Hippocampal formation (tissue), 2 donors: ENCODE measurements around the gene CLUH.
A peak's percentile ranks its signal among the peaks of the same experiment; 100 is the strongest.
"Not testable (repeated sequence)": the region's sequence is repeated elsewhere in the genome, so short reads cannot be mapped to it uniquely, and the experiment has no call there.

Experiments used
- DNase-seq, 2 donors: peaks; one replicate each; lab custom pipeline; 2025; lab: John Stamatoyannopoulos, UW

Gene CLUH

DNA sequence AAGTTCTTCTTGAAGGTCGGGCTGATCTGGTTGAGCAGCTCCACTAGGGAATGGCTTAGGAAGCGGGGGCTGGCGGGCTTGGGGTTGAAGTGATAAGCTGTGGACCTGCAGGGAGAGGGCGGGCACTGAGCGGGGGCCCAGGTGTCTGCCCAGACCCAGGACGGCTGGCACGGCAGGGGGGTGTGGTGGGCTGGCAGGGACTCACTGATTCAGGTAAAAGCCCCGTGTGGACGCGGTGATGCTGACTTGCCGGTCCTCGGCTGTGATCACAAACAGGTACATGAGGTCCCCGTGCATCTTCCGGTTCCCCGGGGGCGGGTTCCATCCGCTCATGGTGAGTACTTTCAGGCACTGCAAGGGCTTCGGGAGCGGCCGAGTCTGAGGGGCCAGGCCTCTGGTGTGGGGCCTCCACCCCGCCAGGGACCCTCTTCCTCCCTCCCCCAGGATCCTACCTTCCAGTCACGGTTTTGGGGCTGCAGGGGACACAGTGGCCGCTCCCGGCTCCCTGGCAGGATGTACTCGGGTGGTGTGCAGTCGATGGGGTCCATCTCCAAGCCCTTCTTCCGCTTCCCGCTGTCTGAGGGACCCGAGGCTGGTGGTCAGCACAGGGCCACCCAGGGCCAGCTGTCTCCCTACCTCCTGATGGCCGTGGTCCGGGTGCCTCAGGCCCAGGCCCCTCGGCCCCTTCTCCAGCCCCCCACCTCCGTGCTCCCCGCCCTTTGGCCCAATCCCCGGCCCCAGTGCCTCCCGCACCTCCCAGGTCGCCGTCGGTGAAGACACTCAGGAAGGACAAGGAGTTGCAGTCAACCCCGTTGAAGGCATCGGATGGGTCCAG, 10.2 kb downstream of the CLUH start:
- DNase-seq: no peak

DNA sequence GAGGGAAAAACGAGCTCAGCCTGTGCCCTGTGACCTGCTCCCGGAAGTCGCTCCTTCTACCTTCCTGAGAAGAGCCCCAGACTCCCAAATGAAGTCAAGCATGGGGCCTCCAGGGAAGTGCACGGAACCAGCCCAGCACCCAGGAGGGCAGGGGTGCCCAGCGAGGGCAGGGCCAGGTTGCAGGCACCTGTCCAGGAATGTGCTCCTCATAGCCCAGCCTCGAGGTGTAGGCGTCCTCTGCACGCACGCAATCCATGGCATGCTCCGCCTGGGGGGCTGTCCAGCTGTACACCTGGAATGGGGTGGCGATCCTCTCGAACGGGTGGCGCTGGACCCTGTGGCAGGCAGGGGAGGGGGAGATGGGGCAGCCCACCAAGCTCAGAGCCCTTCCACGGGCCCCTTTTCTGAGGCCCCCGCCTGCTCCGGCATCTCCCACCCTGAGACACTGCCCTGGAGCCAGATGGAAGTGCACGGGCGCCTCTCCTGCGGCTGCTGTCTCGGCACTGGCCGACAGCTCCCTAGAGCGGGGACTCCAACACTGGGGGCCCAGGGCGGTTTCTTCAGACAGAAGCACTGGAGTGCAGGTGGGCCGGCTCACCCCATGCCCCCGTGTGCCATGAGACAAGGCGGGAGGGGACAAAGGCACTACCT, 10.9 kb downstream of the CLUH start:
- DNase-seq: peak in 1 of 2 donors; percentile 99

DNA sequence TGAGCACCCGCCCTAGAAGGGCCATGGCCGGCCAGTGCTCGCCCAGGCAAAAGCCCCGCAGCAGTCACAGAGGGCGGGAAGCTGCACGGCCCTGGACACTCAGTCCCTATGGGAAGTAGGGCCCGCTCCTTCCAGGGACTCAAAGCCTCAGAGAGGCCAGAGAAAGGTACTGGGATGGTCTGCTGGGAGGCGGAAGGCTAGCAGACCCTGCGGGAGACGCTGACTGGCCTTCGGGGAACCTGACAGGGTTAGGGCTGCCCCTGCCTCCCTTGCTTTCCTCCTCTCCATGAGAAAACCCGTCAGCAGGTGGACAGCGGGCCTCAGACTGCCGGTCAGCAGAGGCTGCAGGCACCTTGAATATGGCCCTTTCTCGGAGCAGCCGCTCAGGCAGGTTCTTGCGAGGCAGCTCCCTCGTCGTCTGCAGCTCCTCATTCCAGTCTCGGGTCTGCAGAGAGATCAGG, 11.5 kb downstream of the CLUH start:
- DNase-seq: no peak

DNA sequence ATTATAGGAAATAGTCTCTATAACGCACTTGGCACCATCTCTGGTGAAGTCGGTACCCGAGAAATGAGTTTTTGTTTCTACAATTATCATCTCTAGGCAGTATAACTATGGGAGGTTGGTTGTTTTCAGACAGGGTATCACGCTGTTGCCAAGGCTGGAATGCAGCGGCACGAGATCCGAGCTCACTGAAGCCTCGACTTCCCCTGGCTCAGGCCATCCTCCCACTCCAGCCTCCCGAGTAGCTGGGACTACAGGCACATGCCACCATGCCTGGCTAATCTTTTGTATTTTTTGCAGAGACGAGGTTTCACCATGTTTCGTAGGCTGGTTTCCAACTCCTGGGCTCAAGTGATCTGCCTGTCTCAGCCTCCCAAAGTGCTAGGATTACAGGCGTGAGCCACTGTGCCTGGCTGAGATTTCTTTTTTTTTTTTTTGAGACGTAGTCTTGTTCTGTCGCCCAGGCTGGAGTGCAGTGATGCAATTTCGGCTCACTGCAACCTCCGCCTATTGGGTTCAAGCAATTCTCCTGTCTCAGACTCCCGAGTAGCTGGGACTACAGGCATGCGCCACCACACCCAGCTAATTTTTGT, 12.3 kb downstream of the CLUH start:
- DNase-seq: not testable (repeated sequence)

DNA sequence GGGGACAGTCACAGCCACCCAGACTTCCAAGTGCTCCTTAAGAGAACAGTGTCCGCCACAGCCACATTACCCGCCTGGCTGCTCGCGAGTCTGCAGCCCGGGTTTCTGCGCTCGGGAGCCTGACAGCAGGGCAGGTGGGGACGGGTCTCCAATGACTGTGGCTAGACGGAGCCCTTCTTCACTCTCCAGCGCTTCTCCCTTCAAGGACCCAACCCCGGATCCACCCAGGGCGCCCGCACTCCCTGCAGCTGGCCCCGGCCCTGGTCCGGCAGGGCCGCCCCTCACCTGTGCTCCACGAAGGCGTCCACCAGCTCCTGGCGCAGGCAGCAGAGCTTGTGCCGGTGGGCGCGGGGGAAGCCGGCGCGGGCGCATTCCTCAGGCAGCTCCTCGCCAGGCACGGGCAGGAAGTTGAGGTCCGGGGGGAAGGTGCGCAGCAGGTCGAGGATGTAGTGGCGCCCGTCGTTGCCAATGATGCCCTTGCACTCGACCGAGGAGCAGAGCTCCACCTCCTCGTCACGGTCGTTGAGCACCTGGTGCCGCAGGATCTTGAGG, 13.9 kb downstream of the CLUH start:
- DNase-seq: no peak

DNA sequence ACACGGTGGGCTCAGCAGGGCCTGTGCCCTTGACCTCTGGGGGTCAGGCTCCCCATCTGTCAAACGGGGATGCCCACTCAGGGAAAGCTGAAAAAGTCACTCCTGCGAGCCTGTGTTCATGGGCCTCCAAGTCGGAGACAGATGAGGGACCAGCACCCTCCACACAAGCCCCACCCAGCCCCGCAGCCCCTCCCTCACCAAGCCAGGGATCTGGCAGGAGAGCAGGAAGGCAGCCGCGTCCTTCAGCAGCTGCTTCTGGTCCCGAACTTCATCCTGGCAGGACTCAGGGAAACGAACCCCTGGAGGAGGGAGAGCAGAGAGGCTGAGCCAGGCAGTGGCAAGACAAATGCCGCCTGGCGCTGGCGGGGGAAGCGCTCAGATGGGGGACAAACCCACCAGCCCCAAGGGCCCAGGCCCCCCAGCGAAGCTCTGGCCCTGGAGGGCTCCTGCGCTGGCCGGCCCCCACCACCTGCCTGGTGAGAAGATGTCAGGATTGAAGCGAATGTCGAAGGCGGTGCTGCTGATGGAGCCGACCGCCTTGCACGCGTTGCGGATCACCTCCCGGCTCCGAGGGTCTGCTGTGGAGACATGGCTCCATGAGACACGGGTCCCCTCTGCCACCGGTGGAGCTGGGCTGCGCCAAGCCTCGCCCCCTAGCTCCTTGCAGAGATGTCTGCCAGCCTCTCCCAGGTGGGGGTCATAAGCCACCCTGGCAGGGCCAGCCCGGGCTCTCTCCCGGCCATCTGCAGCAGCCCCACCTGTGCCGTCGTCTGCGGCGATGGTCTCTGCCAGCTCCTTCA, 15.4 kb downstream of the CLUH start:
- no peak for DNase-seq

DNA sequence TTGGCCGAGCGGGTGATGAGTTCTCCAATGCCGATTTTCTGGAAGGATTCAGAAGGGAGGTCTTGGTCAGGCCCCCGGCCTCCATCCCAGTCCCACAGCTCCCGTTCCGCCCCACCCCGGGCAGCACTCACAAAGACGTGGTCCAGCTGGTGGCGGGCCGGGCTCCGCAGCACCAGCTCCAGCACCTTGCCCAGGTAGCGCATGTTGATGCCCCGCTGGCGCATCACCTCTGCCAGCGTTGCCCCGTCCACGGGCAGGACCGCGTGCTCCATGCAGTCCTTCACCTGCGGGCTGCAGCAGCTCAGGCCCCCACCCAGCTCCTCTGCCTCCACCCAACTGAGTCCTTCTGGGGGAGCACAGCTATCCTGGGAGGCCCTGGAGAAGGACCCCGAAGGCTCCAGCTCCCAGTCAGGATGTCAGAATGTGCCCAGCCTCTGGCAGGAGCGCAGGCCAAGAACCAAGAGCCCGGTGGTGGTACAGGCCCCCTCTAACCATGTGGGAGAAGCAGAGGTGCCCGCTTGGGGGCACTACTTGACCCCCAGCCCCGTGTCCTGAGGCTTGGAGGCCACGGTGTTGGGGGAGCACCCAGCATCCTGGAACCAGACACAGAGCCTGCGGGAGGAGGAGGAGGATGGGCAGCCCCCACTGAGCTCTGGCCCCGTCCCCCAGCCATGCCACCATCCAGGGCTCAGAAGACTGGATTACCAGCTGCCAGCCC, 16.2 kb downstream of the CLUH start:
- no peak for DNase-seq

DNA sequence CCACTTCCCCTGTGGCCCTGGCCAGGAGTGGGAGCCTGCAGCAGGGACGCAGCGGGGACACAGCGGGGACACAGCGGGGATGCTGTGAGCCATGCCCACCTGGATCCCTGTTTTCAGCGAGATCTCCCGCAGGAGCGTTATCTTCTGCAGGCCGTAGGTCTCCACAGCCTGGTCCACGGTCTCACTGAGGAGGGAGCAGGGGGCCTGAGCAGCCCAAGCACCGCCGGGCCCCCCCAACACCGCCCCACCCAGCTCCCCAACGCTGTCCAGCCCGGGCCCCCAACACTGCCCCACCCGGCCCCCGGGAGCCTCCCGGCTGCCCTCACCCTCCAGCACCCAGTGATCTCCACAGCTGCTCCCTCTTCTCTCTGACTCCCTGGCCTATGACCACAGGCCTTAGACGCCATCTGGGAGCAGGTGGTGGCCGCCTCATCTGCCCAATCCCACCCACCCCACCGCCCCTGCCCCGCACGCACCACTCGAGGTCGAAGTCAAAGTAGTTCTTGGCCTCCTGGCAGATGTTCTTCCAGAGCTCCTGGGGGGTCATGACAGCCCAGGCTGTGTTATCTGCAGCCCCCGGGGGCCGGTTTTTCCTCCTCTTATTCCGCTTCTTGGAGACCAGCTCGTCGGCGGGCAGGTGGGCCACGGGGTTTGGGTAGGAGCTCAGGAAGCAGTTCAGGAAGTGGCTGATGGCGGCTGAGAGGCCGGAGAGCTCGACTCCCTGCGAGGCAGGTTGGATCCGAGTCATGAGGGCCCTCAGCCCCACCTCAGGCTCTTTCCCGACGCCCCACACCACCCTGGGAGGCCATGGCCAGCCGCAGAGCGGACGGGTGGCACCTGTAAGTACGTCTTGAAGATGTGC, 17.0 kb downstream of the CLUH start:
- no peak for DNase-seq

DNA sequence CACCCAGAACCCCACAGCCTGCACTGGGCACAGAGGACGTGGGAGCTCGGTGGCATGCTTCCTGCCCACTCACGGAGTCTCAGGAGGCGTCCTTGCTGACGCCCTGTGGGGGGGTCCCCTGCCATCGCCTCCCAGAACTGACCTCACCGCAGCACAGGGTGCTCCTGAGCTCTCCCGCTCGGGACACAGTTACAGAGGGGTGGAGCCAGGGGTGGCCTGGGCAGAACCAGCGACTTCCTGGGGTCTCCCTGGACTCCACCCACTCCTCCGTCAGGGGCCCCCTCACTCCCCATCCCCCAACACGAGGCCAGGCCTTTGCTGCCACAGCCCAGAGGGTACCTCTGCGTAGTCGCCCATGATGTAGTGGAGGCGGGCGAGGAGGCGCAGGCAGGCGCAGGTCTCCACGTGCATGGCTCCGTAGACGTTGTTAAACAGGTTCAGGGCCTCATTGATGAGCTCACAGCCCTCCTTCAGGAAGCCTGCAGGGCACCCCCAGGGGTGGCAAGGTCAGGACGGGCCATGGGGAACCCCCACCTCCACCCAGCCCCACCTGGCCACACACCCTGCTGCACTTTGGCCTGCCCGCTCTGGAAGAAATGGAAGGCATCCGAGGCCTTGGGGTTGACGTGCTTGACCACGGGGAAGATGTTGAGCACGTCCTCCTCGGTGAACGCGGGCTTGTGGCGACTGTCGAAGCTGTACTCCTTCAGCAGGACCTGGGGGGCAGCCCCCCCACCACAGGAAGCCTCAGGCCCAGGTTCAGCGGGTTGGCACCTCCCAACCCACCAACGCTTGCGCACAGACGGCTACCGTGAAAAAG, 17.8 kb downstream of the CLUH start:
- DNase-seq: no peak

DNA sequence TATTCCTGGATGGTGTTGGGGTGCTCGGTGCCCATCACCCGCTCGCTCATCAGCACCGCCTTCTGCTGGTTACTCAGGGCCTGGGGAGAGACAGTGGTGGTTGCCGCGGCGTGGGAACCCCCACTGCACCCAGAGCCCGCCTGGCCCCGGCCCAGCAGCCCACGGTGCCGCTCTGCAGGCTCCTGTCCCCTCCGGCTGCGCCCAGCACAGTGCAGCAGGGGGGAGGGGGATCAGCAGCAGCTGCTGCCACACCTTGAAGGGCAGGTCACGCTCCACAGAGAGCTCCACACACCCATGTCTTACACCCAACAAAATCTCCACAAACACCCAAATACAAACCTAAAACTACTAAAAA, 18.8 kb downstream of the CLUH start:
- no peak for DNase-seq

DNA sequence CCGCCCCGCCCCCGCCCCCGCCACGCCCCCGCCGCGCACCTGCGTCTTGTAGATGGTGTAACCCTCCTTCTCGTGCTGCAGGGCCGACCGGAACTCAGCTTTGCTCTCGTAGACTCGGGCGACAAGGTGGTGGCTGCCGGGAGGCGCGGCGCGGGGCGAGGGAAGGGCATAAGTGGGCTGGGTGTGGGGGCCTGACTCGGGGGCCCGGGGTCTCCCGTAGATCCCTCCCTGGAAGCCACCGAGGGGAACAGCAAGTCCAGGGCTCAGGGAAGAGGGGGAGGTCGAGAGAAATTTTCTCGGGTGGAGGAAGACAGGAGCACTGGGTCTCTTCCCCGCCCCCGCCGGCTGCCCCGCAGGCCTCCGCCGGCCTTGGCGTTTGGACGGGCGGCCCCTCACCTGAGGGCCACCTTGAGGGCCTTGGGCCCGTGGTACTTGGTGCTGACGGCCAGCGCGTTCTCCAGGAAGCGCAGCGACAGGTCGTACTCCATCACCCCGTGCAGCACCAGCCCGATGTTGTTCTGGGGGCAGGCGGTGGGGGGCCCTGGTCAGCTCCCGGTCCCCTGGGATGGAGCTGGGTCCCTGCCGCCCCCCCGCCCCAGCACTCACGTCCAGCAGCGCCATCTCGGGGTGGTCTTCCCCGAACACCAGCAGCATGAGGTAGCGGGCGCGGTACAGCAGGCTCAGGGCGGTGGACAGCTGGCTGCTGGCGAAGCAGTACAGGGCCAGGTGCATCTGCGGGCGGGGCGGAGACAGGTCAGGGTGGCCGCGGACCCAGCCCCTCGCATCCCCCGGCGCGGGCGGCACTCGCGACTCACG, 19.4 kb downstream of the CLUH start:
- no peak for DNase-seq

DNA sequence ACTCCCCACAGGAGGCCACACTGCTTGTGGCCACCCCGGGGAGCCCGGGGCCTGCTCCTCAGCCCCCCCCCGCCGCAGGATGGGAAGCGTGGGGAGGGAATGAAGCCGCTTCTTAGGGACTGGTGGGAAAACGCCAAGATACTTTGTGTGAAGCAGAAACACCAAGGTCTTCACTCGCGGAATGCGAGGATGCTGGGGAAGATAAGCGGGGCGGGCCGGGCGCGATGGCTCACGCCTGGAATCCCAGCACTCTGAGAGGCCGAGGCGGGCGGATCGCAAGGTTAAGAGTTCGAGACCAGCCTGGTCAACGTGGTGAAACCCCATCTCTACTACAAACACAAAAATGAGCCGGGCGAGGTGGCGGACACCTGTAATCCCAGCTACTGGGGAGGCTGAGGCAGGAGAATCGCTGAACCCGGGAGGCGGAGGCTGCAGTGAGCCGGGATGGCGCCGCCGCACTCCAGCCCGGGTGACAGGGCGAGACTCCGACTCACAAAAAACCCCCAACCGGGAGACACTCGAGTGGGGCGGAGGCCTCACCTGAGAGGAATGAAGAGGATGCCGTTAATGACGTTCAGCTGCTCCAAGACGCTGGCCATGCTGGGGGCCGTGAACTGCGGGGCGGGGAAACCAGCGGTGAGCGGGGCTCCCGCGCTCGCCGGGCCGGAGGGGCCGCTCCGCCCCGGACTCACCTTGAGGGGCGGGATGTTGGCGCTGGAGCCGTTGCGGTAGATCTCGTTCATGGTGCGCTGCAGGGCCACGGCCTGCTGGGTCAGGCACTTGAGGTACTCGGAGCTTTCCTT, 20.3 kb downstream of the CLUH start:
- no peak for DNase-seq

DNA sequence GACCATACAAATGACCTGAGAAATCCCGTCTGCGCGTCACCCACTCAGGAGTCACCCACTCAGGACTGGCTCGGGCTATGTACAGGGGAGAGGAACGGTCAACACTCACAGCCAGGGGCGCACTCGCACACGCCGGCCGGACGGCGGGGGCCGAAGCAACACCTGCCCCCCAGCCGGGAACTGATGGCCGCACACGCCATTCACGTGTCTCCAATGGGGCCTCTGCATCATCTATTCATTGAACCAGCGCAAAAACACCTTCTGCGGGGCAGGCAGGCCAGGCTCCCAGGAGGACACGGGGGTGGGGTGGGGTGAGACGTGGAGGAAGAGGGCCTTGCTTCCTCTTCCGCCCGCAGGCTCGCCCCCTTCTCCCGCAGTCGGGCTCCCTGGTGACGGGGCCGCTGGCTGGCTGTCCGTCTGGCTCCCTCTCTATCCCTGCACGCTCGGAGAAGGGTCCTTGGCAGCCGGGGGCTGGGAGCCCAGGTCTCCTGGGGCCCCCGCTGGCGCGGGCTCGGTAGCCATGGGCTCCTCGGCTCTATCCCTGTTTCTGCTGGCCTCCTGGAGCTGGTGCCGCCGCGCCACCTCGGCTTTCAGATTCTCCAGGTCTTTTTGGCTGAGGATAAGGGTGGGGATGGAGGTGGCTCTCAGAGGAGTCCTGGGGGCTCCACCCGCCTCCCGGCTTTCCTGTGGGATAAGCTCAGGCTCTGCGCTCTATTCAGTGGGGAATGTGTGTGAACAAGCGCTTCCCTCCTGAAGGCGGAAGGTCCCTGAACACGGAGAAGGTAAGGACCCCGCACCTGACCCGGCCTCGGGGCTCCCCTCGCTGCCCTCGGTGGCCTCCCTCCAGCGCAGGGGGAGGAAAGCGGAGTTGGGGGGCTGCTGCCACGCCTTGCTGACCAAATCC, 21.1 kb downstream of the CLUH start:
- no peak for DNase-seq

DNA sequence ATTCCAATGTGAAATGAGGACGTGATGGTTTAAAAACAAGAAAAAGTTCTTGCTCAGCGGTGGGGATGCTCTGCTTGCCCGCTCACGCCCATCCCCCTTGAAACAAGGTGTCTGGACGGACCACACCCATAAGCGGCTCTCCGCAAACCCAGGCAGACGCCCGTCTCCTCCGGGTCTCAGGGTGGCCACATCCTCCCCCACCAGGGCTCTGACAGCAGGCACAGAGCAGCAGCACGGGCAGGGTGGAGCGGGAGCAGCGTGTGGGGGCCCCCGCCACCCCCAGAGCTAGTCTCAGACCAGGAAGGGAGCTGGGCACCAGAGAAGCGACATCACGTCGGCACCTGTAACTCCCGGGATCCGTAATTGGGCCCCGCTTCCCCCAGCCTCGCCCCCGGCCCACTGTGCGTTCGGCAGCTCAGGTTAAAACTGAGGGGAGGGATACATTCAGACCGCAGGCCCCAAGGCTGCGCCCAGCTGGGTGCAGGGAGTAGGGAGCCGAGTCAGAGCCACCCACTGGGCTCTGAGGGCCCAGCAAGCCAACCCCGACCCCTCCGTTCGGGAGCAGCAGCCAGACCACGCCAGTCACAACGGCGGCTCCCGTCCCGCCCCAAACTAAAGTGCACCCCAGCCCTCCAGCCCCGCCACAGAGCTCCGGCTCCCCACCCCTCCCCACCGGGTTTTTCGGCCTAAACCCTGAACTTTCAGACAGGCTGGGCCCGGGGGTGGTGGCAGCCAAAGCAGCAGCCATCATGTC, 22.0 kb downstream of the CLUH start:
- no peak for DNase-seq

DNA sequence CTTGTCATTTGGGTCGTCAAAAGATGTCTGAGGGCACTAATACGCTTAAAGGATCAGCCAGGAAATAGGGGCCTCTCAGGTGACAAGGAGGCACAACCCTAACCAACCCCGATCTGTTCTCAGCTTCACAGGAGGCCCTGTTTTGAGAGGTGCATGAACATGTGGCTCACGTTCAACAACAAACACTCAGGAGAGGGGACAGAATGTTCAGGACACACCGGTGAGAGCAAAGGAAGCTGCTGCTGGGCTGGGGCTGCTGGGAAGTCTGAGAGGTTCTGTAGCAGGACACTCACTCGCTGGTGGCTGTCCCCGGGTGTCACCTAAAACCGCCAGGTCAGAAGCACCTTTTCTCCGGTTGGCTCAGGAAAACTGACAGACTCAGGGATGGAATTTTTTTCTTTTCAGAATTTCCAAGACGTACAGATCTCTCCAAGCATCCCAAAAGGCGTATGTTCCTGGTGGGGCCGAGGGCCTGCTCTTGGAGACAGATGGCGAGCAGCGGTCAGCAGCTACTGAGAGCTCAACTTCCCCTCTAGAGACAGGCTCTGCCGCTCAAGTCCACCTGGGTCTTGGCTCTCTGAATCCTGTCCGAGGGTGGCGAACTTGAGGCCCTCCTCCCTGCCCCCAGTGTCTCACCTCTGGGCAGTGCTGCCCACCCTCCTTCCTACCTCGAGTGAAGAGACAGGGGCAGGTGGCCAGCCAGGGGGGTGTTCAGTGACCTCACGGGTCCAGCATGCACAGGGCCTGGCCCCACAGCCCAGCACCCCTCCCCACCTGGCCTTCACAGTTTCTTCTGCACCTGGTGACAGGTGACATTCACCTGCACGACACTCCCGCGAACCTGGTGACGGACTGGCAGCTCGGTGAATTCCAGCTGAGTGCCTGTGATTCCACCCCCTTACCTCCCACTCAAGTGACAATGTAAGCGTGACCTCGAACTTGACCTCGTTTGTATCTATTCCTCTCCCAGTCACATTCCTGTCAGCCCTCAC, 22.9 kb downstream of the CLUH start:
- DNase-seq: no peak
